C4-2B (cell line): ENCODE measurements around the gene DMC1.

Experiments
- ZFX ChIP-seq: fragments of 450-650 bp; IDR thresholded peaks from 2 replicates; pipeline ENCODE4 v1.6.1; 2017
- TF ChIP-seq, protein P1 (sequence below): fragments of 450-650 bp; conservative IDR thresholded peaks from 2 replicates; pipeline ENCODE4 v1.5.1; 2017; ENCODE audit warnings: mild to moderate bottlenecking

- TF ChIP-seq, protein P1, sequence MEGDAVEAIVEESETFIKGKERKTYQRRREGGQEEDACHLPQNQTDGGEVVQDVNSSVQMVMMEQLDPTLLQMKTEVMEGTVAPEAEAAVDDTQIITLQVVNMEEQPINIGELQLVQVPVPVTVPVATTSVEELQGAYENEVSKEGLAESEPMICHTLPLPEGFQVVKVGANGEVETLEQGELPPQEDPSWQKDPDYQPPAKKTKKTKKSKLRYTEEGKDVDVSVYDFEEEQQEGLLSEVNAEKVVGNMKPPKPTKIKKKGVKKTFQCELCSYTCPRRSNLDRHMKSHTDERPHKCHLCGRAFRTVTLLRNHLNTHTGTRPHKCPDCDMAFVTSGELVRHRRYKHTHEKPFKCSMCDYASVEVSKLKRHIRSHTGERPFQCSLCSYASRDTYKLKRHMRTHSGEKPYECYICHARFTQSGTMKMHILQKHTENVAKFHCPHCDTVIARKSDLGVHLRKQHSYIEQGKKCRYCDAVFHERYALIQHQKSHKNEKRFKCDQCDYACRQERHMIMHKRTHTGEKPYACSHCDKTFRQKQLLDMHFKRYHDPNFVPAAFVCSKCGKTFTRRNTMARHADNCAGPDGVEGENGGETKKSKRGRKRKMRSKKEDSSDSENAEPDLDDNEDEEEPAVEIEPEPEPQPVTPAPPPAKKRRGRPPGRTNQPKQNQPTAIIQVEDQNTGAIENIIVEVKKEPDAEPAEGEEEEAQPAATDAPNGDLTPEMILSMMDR = no peak
- TF ChIP-seq ZFX = no peak
Observed at GRCh38 chr22:38618682-38619081, 48.7 kb upstream of the DMC1 start.
